ENCODE data around the gene OLFML1.

- TF ChIP-seq, protein P1, sequence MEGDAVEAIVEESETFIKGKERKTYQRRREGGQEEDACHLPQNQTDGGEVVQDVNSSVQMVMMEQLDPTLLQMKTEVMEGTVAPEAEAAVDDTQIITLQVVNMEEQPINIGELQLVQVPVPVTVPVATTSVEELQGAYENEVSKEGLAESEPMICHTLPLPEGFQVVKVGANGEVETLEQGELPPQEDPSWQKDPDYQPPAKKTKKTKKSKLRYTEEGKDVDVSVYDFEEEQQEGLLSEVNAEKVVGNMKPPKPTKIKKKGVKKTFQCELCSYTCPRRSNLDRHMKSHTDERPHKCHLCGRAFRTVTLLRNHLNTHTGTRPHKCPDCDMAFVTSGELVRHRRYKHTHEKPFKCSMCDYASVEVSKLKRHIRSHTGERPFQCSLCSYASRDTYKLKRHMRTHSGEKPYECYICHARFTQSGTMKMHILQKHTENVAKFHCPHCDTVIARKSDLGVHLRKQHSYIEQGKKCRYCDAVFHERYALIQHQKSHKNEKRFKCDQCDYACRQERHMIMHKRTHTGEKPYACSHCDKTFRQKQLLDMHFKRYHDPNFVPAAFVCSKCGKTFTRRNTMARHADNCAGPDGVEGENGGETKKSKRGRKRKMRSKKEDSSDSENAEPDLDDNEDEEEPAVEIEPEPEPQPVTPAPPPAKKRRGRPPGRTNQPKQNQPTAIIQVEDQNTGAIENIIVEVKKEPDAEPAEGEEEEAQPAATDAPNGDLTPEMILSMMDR (IDR thresholded peaks at IDR 0.05; ENCODE audit: low read depth, low read length) = no peak
- TF ChIP-seq EZH2phosphoT487 (IDR thresholded peaks at IDR 0.05; ENCODE audit: low read depth) = no peak
Observed at GRCh38 chr11:7525424-7525823, 40.1 kb downstream of the OLFML1 start.

All from OCI-LY3 (cell line).